Stimulated activated CD4-positive, alpha-beta T cell treated with anti-CD3 and anti-CD28 coated beads, Interleukin-2, amount 100 ng/mL, for 48 hours (primary cell): ENCODE results near the gene SRPRB.

Experiments
- DNase-seq, 2 donors: peaks; one replicate each; pipeline ENCODE4 v3.0.0-alpha.2; 2020

SRPRB gene

DNA sequence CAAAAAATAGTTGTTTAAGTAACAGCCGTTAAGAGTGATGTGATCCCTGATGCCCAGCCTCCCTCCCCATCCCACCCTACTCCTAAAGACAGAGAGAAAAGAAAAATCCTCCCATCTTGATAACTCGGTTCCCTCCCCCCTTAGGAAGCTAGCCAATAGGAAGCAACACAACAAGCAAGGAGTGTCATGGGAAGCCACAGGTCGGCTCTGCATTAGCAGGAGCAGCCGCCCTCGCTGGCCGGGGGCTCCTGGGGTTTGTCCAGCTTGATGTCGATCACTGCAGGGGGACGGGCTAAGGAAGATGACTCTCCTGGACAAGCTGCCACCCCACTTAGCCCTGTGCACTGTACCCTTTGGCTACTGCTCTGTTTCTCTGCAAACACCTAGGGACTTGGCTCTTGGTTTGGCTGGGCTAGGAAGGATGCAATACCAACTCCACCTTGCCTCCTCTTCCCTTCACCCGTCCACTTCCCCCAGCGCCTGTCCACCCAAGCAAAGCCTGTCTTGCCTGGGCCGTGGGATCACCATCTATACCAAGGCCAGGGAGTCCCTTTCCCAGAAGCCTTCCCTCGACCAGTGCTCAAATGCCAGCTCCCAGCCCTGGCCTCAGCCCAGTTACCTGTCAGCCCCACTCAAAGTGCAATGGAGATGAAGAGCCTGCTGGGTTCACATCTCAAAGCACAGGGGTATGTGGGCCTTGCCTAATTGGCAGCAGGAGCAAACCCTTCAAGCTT lies 23.1 kb downstream of the SRPRB start:
- DNase-seq = no peak

DNA sequence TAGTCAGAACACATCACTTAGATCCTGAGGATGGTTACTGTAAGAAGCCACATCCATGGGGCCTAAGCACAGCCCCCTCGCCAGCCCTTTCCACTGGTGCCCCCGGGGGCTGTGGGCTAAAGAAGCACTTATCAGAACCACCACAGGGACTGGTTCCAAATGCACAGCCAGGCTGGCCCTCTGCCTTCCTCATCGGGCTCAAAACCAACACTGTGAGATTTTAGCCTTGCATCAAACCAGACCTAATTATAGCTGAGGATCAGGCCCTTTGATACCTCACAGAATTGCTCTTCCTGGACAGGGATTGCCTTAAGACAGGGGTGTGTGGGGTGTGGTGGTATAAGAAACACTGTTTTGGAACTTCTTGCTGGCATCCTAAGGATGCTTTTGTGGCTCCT lies 23.7 kb downstream of the SRPRB start:
- DNase-seq = no peak

DNA sequence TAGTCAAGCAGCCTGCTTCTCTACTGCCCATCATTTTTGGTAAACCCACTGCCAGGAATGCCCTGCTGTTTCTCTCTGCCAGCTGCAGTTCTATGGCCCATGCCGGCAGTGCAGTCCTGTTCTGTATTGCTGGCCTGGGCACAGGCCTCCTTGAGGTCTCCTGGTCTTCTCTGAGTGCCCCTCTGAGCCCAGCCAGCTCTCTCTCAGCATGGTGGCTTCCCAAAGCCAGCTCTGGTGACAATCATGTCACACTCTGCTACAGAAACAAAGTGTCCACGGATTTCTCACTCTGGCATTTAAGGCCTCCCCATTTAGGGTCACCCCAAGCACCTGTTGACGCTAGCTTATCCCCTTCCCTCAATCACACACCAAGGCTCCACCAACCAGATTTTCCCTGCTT lies 24.5 kb downstream of the SRPRB start:
- DNase-seq = no peak

DNA sequence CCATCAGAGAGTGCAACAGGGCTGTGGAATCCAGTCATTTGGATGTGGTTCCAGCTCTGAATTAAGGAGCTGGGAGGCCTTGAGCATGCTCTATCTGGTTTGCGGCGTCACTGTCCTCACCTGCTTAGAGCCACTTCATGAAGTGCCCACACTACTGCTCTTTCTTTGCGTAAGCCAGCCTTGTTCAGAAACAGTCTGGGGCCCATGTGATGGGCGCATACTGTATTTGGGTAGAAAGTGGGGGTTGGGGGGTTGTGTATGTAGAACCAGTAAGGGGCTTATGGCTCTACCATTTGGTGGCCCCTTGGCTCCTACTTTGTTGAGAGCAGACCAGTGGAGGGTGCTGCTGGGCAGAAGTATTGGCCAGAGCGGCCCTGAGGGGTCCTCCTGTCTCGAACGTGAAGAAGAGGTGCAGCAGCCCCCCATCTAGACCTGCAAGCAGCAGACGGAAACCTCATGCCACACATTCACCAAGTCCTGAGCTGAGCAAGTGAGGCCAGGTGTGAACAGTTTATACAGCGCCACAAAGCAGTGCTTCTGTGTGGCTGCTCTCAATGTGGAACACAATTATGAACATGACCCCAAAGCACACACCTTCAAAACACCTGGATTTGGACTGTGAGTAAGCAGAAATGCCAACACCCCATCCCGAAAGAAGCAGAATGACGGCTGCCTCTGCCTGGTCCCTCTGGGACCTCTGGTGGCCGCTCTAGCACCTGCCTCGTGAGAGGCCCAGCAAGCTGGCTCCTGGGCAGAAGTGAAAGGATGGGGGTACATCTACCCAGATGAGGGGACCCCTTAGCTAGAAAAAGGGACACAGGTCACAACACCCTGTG lies 26.6 kb downstream of the SRPRB start:
- no peak for DNase-seq

DNA sequence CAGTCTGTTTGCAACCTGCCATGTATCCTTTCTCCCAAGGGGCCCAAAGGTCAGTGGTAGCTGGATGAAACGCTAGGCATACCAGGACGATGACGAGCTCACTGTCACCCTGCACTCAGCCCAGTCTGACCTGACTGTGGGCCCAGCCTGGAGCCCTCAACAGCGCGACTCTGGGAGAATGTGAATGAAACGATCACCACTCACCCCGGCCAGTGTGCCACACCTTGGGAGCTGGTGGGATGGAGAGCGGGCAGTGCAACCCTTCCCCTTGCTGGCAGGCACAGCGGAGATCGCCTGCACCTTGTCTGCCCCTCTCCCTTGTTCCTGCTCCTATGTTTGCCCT lies 27.2 kb downstream of the SRPRB start:
- DNase-seq = no peak

DNA sequence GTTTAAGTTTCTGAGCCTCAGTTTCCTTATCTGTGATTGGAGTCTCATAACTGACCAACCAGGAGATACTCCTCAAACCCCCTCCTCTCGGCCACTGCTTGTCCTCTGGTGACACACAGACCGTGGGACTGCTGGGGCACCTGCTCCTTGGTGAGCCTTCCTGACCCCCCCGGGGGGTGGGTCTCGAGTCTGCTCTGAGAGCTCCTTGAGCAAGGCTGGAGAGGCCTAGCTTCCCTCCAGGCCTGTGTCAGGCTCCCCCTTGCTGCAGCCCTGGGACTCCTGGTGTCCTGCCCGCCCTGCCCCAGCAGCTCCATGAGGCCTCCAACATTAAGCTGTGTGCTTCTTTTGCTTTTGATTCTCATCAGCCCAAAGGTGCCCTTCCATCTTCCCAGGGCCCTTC lies 27.7 kb downstream of the SRPRB start:
- DNase-seq = no peak

DNA sequence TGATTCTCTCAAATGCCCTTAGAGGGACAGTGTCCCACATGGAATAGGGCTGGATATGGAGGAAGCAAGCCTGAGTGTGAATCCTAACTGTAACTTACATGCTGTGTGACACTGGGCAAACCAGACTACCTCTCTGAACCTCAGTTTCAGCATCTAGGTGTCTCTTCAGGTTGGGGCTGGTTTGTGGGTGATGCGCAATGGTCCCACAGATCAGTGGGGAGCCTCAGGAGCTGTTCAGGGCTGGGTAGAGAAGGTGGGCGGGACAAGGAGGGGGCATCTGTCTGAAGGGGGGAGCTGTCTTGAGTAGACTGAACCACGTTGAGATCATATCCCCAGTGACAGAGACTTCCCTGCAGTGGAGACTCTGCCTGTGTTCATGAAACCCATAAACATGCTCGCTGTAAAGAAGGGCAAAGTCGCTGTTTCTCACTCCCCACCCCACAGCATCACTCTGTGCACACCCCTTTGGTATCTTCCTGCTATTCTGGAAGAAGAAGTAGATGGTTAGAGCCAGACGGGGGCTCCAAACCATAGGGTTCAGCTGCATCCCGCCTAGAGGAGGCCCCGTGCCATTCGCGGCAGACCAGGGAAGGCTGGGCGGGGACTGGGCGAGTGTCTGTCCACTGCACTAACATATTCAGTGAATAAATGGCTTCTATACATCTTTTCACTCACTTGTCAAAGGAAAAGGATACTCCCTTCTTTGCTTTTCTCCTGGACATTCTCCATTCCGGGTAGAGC lies 28.4 kb downstream of the SRPRB start:
- no peak for DNase-seq

DNA sequence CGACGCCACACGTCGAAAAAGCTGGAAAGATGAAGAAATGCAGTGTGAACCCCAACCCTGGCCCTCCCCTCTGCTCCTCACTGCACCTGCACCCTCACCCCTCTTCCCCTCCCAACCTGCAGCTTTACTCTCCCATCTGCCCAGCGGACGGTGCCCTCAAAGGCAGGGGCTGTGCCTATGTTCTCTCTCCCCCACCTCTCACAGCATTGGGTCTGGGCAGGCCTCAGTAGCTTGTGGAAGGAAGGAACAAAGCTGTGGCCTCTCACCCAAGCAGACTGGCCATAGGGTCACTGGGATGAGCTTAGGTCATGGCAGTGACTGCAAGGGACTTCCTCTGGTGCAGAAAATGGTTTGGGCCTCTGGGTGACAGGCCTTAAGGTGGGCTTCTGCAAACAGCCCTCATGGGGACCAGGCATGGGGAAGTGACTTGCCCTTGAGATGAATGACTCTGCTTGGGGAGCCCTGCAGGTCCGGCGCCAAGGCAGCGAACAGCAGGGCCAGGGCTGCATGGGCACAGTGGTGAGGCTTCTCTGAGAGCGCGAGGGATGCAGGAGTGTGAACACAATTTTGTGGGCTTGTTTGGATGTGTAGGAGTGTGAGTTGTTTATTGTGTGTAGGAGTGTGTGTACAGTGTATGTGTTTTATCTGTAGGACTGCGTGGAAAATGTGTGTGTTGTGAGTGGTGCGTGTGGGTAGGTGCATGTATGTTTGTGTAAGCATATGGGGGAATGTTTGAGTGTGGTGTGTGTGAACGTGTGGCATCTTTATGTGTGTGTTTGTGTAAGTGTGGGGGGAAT lies 29.2 kb downstream of the SRPRB start:
- no peak for DNase-seq

DNA sequence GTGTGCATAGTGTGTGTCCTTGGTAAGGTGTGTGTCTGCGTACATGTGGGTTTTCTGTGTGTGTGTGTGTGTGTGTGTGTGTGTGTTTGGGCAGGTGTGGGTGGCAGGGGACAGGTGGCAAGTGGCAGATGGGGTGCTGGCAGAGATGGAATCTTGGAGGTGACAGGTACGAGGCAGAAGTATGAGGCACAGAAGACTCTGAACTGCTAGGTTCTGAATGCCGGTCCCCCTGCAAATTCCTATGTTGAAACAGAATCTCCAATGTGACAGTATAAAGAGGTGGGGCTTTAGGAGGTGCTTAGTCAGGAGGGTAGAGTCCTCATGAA lies 29.8 kb downstream of the SRPRB start:
- DNase-seq = no peak

DNA sequence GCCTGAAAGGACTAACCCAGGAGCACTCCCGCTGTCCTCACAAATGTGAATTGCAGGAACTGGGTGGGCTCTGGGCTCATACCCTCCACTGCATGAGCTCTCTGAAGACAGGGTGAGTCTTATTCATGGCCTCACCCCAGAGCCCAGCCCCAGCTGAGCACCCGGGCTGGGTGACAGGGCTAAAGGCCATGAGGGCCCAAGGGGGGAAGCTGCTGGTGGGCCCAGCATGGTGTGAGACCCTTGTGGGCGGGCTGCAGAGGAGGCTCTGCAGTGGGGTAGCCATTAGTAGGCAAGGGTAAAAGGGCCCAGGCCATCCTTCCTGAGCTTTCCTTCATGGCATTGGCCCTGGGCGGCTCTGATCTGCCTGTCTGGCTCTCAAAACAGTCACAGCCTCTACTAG lies 30.3 kb downstream of the SRPRB start:
- DNase-seq = no peak

DNA sequence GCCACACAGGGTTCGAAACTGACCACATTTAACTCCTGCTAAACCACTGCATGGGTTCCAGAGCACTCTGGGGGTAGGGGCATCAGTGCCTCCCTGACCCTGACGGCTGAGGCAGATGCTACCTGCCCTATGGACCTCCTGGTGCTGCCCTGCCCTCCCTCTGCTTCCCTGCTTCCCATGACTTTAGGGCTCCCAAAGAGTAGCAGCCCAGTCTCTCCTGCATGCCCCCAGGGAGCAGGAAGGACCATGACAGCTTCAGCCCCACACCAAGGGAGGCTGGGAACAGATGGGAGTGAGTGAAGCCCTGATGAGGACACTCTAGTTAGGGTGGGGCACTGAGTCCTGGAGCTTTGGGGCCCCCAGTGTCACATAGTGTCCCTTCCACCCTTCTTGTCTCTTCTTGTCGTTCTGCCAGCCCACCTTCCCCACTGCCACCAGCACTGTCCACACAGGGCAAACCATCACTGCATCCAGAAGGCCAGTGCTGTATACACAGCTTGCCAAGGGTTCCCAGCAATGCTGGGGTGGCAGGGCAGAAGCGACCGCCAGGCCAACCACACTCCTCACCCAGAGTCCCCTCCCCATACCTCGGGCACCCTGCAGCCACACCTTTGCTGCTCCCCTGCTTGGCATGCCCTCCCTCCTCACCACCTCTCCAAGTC lies 31.0 kb downstream of the SRPRB start:
- no peak for DNase-seq

DNA sequence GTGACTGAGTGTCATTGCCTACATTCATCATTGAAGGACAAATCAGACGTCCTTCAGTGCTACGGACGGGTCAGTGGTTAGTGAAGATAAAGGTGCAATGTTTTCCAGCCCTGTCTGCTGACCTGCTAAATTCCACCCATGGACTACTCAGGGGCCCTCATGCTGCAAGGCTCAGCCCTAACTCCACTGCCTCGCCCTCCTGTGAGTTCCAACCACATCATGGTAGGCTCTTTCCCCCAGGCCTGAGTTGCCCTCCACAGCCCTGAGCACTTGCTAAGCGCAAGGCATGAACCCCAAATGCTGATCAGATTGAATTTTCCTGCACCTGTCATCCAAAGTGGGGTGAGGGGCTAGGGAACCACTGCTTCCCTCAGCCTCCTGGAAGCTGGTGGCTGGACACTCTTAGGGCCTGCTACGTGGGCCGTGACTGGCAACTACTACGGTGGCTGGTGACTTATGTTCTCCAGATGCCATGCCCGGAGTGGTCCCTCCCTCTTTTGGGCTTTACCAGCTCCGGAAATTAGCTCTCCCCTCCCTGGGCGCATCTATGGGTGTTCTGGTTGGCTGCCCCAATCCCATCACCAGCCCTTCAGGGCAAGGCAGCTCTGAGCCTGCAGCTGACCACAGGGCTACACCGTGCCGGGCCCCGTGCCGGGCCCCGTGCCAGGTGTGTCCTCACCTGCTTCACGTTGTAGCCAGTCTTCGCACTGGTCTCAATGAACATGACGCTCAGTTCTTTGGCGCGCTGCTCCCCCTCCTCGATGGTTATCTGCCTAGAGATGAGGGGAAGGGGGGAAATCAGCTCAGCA lies 32.1 kb downstream of the SRPRB start:
- DNase-seq = no peak

DNA sequence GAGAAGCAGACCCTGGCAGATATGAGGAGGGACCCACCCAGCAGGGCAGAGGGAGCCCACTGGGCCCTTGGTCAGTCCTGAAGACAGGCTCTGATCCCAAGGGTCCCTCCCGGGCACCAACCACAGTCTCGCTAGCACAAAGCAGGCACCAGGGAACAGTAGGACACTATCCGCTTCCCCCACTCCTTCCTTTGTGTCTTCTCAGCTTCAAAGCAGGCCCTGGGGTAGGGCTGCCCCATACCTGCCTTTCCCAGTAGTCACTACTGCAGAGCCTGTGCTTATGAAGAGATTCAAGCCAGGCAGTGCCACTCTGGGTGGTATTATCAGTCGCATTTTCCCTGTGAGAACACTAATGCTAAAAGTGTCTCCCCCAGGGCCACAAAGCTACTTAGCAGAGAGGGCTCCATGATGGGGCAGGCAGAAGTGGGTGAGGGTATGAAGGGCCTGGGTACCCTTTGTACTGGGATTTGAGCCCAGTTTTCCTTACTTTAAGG lies 32.7 kb downstream of the SRPRB start:
- DNase-seq = no peak

DNA sequence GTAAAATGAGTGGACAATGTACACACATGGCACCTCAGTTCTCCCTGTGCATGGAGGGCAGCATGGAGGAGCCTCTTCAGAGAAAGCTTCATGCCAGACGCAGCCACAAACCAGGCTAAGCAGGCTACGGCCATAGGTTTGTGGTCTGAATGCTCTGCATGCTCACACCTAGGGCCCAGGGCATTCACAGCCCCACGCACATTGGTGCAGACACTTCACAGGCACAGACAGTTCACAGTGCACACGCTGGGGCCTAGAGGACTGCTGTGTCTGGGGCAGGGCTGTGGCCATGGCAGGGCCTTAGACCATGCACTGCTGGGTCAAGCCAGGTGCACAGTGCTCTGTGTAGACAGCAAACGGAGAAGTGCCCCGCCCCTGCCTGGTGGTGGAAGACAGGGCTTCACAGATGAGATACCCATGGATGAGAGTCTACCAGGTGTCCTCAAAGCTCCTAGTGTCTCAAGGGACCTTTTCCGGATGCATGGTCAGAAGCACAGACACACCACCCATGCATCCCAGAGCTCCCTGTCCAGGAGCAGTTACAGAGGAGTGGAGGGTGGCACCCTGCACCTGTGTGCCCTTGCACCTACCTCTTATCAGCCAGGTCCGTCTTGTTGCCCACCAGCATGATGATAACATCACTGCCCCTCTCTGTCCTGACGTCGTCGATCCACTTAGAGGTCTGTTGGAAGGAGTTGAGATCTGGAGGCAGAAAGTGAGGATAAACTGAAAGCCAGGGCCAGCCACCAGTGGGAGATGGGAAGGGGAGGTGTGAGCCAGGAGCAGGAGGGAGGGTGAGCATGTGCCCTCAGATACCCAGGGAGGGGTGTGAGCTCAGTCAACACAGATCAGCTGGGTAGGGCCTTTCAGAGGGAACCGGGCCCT lies 33.5 kb downstream of the SRPRB start:
- no peak for DNase-seq

DNA sequence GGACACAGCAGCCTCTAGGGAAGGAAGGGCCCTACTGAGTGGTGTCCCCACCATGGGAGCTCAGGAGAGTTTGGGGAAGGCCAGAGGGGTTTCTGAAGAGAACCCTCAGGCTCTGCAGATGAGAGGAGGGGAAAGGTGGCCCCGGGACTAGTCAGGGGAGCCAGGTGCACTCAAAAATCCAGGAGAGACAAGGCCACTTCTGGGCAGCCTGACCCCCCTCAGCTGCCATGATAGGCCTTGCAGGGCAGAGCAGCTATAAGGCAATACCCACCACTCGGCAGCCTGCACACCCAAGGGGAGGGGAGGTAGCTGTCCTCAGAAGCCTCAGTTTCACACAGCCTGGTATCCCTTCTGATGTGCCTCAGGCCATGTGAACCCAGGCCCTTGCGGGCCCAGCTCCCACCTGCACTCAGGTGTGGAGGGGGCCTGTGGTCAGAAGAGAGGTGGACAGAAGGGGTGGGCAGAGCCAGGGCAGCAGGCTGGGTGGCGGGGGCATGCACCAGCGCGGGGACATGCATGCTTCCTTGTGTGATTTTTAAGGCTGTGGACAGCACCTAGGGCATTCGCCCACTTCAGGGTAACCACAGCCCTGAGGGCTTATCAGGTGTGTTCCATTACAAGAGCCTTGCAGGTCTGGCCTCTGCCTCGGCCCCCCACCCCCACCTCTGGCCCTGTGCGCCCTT lies 34.6 kb downstream of the SRPRB start:
- DNase-seq = no peak

DNA sequence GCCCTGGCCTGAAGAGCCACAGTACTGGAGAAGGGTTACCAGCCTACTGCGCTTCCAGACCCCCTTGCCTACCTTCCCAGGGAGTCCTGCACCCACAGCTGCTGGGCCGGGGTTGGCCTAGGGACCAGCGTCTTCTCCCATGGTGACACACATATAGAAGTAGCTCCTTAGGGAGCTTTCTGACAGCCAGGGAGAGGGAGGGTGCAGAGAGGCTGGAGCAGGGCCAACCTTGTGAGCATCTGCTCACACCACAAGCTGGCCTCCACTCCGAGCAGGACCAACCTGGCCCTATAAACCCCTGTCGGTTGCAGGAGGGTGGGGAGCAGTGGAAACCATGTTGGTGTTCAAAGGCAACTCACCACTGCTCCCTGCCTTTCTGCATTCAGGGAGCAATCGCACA lies 35.2 kb downstream of the SRPRB start:
- DNase-seq = no peak

DNA sequence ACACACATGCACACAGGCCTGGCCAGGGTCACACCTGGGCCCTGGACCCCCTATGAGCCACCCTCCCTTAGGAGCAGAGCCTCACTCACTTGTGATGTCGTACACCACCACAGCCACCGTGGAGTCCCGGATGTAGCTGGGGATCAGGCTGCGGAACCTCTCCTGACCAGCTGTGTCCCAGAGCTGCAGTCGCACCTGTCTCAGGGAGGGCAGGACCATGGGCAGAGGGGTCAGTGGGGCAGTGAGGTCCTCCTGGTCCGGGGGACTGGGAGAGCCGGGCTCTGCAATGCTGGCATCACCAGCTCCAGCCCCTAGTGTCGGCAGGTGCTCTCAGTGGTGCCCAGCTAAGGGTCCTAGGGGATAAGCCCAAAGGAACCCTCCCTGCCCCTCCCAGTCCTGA lies 35.6 kb downstream of the SRPRB start:
- DNase-seq = no peak

DNA sequence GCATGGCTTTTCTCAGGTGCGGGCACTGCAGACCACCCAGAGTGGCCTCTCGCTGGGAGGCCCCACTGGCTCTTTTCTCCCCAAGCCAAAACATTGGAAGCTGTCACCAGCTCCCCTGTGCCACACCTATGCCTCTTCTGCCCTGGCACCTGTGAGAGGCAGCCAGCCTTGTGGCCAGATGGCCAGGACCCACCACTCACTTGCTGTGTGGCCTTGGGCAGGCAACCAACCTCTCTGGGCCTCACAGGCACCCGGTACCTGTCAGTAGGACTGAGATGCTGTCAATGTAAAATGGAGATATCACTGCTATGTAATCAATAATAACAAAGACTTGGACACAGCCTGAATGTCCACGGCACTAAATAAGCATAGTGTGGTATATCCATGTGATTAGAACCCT lies 36.5 kb downstream of the SRPRB start:
- no peak for DNase-seq

DNA sequence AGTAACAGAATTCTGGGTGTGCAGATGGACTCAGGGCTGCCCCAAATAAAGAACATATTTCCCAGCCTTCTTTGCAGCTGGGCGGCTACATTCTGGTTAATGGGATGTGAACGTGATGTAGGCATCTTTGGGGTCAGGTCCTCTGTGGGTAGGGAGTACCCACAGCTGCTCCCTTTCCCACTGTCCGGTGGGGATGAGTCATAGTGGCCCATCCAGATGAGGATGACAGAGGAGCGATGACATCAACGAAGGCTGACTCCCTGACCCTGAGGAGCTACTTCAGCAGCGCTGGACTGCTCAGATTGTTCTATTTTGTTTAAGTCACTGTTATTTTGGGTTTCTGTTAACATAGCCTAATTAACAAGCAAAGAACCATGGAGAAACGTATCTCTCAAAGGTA lies 38.0 kb downstream of the SRPRB start:
- DNase-seq = no peak

DNA sequence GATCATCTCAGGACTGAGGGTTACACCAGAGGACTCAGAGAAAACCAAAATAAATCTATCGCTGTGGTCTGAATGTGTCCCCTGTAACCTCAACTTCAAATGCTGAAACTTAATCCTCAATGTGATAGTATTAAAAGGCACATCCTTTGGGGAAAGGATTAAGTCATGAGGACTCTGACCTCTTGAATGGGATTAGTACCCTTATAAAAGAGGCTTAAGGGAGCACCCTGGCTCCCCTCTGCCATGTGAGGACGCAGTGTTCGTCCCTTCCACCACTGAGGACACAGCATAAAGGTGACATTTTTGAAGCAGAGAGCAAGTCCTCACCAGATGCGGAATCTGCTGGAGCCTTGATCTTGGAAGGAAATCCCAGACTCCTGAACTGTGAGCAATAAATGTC lies 39.5 kb downstream of the SRPRB start:
- no peak for DNase-seq
